RWPE2 (cell line): ENCODE measurements around the gene PRKAR1A.

Experiments used
- ATAC-seq: fragments of 200-7000 bp; cut with Tn5 transposase; 3 replicates; pipeline ENCODE4 v1.9.1; 2021; ENCODE audit warnings: low read depth
- DNase-seq: peaks from one replicate; pipeline ENCODE4 v3.0.0-alpha.2; 2020; ENCODE audit warnings: low spot score
- H3K27ac ChIP-seq: fragments of 450-650 bp; 2 replicates; pipeline ENCODE4 v1.5.1; 2017; ENCODE audit warnings: mild to moderate bottlenecking; ENCODE audit not compliant: poor library complexity, severe bottlenecking
- H3K27me3 ChIP-seq: fragments of 250-450 bp; sonication (Bioruptor Pico); 2 replicates; pipeline ENCODE4 v1.5.1; 2021; ENCODE audit warnings: mild to moderate bottlenecking, moderate library complexity; ENCODE audit not compliant: insufficient read depth, poor library complexity, severe bottlenecking
- H3K36me3 ChIP-seq: fragments of 250-450 bp; sonication (Bioruptor Pico); 2 replicates; pipeline ENCODE4 v1.5.1; 2020; ENCODE audit warnings: low read depth, mild to moderate bottlenecking, moderate library complexity
- H3K4me1 ChIP-seq: fragments of 250-450 bp; sonication (Bioruptor Pico); 2 replicates; pipeline ENCODE4 v1.5.1; 2021; ENCODE audit warnings: mild to moderate bottlenecking, moderate library complexity; ENCODE audit not compliant: insufficient read depth, poor library complexity, severe bottlenecking
- H3K4me3 ChIP-seq: fragments of 250-450 bp; sonication (Bioruptor Pico); 2 replicates; pipeline ENCODE4 v1.5.1; 2021; ENCODE audit warnings: mild to moderate bottlenecking, moderate library complexity; ENCODE audit not compliant: severe bottlenecking
- H3K9me3 ChIP-seq: fragments of 250-450 bp; sonication (Bioruptor Pico); 2 replicates; pipeline ENCODE4 v1.5.1; 2021; ENCODE audit warnings: mild to moderate bottlenecking, moderate library complexity; ENCODE audit not compliant: severe bottlenecking
- TF ChIP-seq, protein P1 (sequence below): fragments of 450-650 bp; IDR thresholded peaks from one replicate; pipeline ENCODE4 v1.5.1; 2017; ENCODE audit warnings: mild to moderate bottlenecking, moderate library complexity; ENCODE audit not compliant: poor library complexity, severe bottlenecking

PRKAR1A gene

DNA sequence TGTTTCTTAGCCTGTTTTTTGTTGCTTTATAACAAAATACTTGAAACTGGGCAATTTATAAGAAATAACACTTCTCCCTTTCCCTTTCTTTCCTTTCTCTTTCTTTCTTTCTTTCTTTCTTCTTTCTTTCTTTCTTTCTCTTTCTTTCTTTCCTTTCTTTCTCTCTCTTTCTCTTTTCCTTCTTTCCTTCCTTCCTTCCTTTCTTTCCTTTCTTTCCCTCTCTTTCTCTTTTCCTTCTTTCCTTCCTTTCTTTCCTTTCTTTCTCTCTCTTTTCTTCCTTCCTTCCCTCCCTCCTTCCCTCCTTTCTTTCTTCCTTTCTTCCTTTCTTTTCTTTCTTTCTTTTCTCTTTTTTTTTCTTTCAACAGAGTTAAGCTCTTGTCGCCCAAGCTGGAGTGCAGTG lies 61.1 kb downstream of the PRKAR1A start:
- DNase-seq, result no peak
- Histone ChIP-seq H3K36me3 (no peaks in the 10 kb centered on the region), H3K27me3 (no peaks in the 10 kb centered on the region), H3K4me1 (no peaks in the 10 kb centered on the region), H3K27ac (no peak overlapping the region), H3K9me3 (no peaks in the 10 kb centered on the region), H3K4me3 (no peak overlapping the region)
- TF ChIP-seq, protein P1, sequence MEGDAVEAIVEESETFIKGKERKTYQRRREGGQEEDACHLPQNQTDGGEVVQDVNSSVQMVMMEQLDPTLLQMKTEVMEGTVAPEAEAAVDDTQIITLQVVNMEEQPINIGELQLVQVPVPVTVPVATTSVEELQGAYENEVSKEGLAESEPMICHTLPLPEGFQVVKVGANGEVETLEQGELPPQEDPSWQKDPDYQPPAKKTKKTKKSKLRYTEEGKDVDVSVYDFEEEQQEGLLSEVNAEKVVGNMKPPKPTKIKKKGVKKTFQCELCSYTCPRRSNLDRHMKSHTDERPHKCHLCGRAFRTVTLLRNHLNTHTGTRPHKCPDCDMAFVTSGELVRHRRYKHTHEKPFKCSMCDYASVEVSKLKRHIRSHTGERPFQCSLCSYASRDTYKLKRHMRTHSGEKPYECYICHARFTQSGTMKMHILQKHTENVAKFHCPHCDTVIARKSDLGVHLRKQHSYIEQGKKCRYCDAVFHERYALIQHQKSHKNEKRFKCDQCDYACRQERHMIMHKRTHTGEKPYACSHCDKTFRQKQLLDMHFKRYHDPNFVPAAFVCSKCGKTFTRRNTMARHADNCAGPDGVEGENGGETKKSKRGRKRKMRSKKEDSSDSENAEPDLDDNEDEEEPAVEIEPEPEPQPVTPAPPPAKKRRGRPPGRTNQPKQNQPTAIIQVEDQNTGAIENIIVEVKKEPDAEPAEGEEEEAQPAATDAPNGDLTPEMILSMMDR, result no peak
- no peak for ATAC-seq

DNA sequence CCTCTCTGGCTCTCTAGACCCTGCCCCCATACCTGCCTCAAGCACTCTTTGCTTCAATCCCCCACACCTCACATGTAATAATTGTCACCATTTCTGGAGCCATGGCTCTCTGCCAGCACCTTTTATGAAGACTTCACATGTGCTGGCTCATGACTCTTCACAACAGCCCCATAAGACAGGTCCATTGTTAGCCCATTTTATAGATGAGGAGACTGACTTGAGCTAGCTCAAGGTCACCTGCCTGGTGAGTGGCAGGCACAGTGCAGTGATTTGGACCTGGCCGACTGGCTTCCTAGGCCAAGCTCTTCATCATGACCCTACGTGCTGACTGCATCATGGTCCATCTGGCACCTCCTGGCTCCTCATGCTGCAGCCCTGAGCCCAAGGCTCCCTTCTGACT lies 63.9 kb downstream of the PRKAR1A start:
- Histone ChIP-seq H3K4me1 (no peaks in the 10 kb centered on the region), H3K36me3 (no peaks in the 10 kb centered on the region), H3K4me3 (no peak overlapping the region), H3K27me3 (no peaks in the 10 kb centered on the region), H3K9me3 (no peaks in the 10 kb centered on the region), H3K27ac (no peak overlapping the region)
- TF ChIP-seq, protein P1, result no peak
- no peak for ATAC-seq
- no peak for DNase-seq

DNA sequence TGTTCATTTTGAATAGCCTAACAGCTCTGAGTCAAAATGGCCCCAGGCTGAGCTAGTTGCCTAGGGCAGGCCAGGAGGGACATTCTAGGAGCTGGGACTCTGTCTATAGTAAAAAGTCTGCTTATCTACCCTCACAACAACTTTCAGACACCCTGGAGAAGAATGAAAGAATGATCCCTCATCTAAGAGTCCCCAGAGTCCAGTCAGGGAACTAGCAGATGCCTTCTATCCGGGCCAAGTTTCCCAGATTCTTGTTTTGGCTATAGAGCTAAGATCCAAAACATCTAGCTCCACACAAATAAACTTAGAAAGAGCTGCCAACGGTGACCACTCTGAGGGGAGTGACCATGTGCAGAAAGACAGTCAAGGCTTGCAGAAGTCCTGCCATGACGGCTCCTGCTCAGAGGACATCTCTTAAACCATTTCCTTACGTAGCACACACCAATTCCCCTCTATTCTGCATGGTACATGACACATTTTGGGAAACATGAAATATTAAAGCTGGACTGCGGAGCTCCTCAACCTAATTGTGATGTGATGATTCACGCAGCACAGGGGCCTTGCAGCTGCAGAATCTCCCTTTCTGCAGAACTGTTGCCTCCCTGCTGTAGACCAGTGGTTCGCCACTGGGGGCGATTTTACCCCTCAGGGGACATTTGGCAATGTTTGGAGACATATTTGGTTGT lies 64.7 kb downstream of the PRKAR1A start:
- H3K36me3 ChIP-seq, result no peaks in the 10 kb centered on the region
- no peaks in the 10 kb centered on the region for H3K9me3 ChIP-seq
- no peak overlapping the region for H3K27ac ChIP-seq
- no peak for ATAC-seq
- H3K4me1 ChIP-seq, result no peaks in the 10 kb centered on the region
- no peaks in the 10 kb centered on the region for H3K27me3 ChIP-seq
- DNase-seq, result no peak
- TF ChIP-seq, protein P1, result no peak
- no peak overlapping the region for H3K4me3 ChIP-seq

DNA sequence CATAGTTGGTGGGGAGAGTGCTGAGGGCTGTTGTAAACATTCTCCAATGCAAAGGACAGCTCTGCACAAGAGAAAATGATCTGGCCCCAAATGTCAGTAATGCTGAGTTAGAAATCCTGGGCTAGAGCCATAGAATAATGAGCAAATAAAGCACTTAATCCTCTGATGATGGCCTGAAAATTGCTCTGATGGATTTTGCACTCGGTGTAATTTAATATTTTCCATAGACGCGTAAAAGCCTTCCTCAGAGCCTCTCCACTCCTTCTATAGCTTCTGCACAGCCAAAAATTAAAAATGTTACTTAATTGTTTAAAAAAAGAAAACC lies 65.2 kb downstream of the PRKAR1A start:
- no peaks in the 10 kb centered on the region for H3K36me3 ChIP-seq
- TF ChIP-seq, protein P1, result no peak
- no peak for ATAC-seq
- no peaks in the 10 kb centered on the region for H3K4me1 ChIP-seq
- H3K27ac ChIP-seq, result no peak overlapping the region
- no peak for DNase-seq
- H3K9me3 ChIP-seq, result no peaks in the 10 kb centered on the region
- no peaks in the 10 kb centered on the region for H3K27me3 ChIP-seq
- no peak overlapping the region for H3K4me3 ChIP-seq

DNA sequence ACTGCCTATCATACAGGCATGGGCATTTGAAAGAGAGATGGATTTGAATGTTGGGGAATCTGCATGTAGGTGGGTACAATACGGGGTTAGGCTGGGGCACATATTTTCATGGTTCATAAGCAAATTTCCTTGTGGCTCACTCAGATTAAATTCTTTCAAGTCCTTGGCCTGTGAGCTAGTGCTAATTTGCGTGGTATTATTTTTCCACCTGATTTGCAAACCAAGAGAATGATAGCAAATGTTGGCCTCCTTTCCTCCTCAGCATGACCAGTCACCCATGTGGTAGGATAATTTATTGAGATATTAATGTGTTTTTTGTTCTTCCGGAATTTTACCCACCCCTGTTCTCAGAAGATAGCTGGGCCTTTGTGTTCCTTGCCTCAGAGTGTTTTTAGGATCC lies 66.0 kb downstream of the PRKAR1A start:
- DNase-seq (no peak), ATAC-seq (no peak)
- Histone ChIP-seq H3K4me3 (no peak overlapping the region), H3K36me3 (no peaks in the 10 kb centered on the region), H3K27me3 (no peaks in the 10 kb centered on the region), H3K9me3 (no peaks in the 10 kb centered on the region), H3K4me1 (no peaks in the 10 kb centered on the region), H3K27ac (no peak overlapping the region)
- TF ChIP-seq, protein P1, result no peak
